ENCODE results near the gene SCNM1. TPM values are rescaled to one million over a fixed set of nuclear protein-coding genes. Genes with fewer than 3 reads are reported as not detected.
"Not testable (repeated sequence)": the region's sequence is repeated elsewhere in the genome, so short reads cannot be mapped to it uniquely, and the experiment has no call there.

Gene SCNM1
- total and polyA plus RNA-seq, 4 donors = 30.0 to 73.8 (median 41.0) TPM

DNA sequence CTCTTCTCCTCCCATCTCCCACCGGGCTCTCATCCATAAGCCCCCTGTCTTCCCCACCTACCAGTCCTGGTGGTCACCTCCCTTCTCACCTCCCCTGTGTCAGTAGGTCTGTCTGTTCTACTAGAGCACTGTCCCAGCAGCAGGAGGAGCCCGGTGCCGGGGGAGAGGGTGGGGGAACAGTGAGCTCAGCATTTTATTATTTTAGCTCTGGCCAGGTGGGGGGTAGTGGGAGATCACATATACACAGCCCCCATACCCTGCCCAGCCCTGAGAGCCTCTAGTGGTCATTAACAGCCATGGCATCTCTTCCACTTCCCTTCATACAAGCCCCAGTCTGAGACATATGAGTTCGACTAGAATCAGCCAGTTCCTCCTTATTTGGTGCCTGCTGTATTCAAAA is 9.9 kb downstream of the SCNM1 start, which contains the start of gene TMOD4:
TMOD4 (minus strand) TSS at position 119 of the 400 bp plus-strand sequence. CDS start 1,106 bp downstream, outside the sequence.
- no peak within 1 kb of the TSS for H3K27ac ChIP-seq (ENCODE audit: low read depth in 1 of 2, low read length in 1 of 2)
- H3K4me1 ChIP-seq (ENCODE audit: control insufficient read depth in 5 of 5, insufficient read depth in 5 of 5, low read length in 5 of 5) = peaks cover 0 to 6% (median 0%) of the 10 kb centered on the region in 5 donors
- H3K36me3 ChIP-seq (ENCODE audit: control insufficient read depth in 4 of 4, insufficient read depth in 4 of 4, low read length in 4 of 4) = peaks cover 17 to 40% (median 29%) of the 10 kb centered on the region in 4 donors
- WGBS, 2 donors = 55 to 60% methylated on average over 4 of the region's 4 CpGs
- H3K9ac ChIP-seq (ENCODE audit: insufficient read depth in 1 of 2, low read length in 2 of 2) = no peak within 1 kb of the TSS
- no peak within 1 kb of the TSS for H3K4me3 ChIP-seq
- ATAC-seq (ENCODE audit: insufficient read depth, low FRiP score) (no peak), DNase-seq (no peak)
- TF ChIP-seq, protein P1, sequence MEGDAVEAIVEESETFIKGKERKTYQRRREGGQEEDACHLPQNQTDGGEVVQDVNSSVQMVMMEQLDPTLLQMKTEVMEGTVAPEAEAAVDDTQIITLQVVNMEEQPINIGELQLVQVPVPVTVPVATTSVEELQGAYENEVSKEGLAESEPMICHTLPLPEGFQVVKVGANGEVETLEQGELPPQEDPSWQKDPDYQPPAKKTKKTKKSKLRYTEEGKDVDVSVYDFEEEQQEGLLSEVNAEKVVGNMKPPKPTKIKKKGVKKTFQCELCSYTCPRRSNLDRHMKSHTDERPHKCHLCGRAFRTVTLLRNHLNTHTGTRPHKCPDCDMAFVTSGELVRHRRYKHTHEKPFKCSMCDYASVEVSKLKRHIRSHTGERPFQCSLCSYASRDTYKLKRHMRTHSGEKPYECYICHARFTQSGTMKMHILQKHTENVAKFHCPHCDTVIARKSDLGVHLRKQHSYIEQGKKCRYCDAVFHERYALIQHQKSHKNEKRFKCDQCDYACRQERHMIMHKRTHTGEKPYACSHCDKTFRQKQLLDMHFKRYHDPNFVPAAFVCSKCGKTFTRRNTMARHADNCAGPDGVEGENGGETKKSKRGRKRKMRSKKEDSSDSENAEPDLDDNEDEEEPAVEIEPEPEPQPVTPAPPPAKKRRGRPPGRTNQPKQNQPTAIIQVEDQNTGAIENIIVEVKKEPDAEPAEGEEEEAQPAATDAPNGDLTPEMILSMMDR (IDR thresholded peaks at IDR 0.05; ENCODE audit: control extremely low read depth, extremely low read depth) = no peak
- no peaks in the 10 kb centered on the region for H3K9me3 ChIP-seq (ENCODE audit: control insufficient read depth in 4 of 4, insufficient read depth in 3 of 4, low read length in 3 of 4)
- H3K27me3 ChIP-seq (ENCODE audit: control insufficient read depth in 3 of 3, insufficient read depth in 3 of 3, low read length in 2 of 3) = no peaks in the 10 kb centered on the region

DNA sequence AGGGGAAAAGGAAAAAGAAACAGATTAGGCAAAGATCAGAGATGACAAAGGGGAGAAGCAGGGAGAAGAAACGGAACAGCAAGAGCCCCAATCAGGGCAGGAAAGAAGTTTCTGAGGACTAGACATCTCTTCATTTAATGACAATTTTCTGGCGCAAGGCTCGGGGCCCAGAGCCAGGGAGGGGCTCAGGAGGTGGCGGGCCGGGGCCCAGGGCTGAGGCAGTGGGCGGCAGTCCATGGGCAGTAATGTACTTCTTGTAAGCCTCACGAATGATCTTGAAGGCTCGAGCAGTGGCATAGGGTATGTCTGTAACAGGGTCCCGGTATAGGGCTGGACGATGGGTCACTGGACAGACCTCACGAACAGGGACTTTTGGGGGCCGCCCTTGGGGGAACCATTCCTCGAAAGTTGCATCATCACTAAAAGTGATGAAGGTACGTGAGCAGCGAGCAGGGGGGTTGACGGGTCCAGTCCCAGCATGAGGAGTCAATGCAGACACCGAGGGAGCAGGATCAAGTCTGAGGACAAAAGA is 10.6 kb downstream of the SCNM1 start:
- Histone ChIP-seq H3K9me3 (ENCODE audit: control insufficient read depth in 4 of 4, insufficient read depth in 3 of 4, low read length in 3 of 4) (no peaks in the 10 kb centered on the region), H3K27me3 (ENCODE audit: control insufficient read depth in 3 of 3, insufficient read depth in 3 of 3, low read length in 2 of 3) (no peaks in the 10 kb centered on the region), H3K9ac (ENCODE audit: insufficient read depth in 1 of 2, low read length in 2 of 2) (no peak overlapping the region), H3K36me3 (ENCODE audit: control insufficient read depth in 4 of 4, insufficient read depth in 4 of 4, low read length in 4 of 4) (peaks cover 11 to 44% (median 31%) of the 10 kb centered on the region in 4 donors), H3K4me3 (no peak overlapping the region), H3K4me1 (ENCODE audit: control insufficient read depth in 5 of 5, insufficient read depth in 5 of 5, low read length in 5 of 5) (peaks cover 0 to 6% (median 0%) of the 10 kb centered on the region in 5 donors), H3K27ac (ENCODE audit: low read depth in 1 of 2, low read length in 1 of 2) (no peak overlapping the region)
- TF ChIP-seq, protein P1 (IDR thresholded peaks at IDR 0.05; ENCODE audit: control extremely low read depth, extremely low read depth) = no peak
- WGBS, 2 donors = 96% methylated on average over 17 of the region's 17 CpGs
- DNase-seq (no peak), ATAC-seq (ENCODE audit: insufficient read depth, low FRiP score) (no peak)

DNA sequence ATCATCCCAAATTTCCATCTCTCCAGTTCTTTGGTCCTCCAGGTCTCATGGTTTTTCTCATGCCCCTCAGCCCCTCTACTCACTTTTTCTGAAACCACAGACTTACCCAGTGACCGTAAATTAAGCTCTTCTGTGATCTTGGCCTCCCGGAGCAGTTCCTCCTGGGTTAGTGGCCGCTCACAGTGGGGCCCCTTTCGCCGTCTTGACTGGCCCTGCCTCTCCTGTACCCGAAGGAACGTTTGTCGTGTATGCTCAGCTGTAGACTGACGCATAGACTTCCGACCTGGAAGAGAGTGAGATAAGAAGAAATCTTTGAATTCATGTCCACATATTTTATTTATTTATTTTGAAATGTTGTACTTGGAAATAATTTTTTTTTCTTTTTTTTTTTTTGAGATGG is 18.3 kb downstream of the SCNM1 start:
- no peak overlapping the region for H3K9ac ChIP-seq (ENCODE audit: insufficient read depth in 1 of 2, low read length in 2 of 2)
- H3K36me3 ChIP-seq (ENCODE audit: control insufficient read depth in 4 of 4, insufficient read depth in 4 of 4, low read length in 4 of 4) = peaks cover 12 to 34% (median 30%) of the 10 kb centered on the region in 4 donors
- WGBS, 2 donors = 96 to 99% methylated on average over 10 of the region's 10 CpGs
- H3K27me3 ChIP-seq (ENCODE audit: control insufficient read depth in 3 of 3, insufficient read depth in 3 of 3, low read length in 2 of 3) = no peaks in the 10 kb centered on the region
- H3K4me1 ChIP-seq (ENCODE audit: control insufficient read depth in 5 of 5, insufficient read depth in 5 of 5, low read length in 5 of 5) = peaks cover 1 to 12% (median 5%) of the 10 kb centered on the region in 5 donors
- no peaks in the 10 kb centered on the region for H3K9me3 ChIP-seq (ENCODE audit: control insufficient read depth in 4 of 4, insufficient read depth in 3 of 4, low read length in 3 of 4)
- H3K4me3 ChIP-seq = no peak overlapping the region
- ATAC-seq (ENCODE audit: insufficient read depth, low FRiP score) (no peak), DNase-seq (no peak)
- H3K27ac ChIP-seq (ENCODE audit: low read depth in 1 of 2, low read length in 1 of 2) = no peak overlapping the region
- TF ChIP-seq, protein P1 (IDR thresholded peaks at IDR 0.05; ENCODE audit: control extremely low read depth, extremely low read depth) = no peak

DNA sequence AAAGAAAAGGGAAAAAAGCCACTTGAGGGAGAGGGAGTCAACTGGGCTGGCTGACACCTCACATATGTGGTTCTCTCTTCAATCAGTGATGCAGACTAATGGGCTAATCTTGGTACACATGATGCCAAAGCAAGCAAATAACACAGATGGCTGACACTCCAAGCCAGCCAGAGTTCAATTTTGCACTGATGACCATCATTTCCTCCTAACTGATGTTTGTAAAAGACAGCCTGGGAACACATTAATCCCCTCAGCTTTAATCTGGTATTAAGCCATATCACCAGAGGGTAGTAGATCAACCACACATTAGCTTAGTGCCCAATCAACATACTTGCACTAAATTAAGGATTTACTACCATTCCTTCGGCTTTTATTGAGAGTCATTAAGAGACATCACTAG is 21.3 kb downstream of the SCNM1 start:
- Histone ChIP-seq H3K27me3 (ENCODE audit: control insufficient read depth in 3 of 3, insufficient read depth in 3 of 3, low read length in 2 of 3) (no peaks in the 10 kb centered on the region), H3K9me3 (ENCODE audit: control insufficient read depth in 4 of 4, insufficient read depth in 3 of 4, low read length in 3 of 4) (no peaks in the 10 kb centered on the region), H3K36me3 (ENCODE audit: control insufficient read depth in 4 of 4, insufficient read depth in 4 of 4, low read length in 4 of 4) (peaks cover 12 to 23% (median 17%) of the 10 kb centered on the region in 4 donors), H3K9ac (ENCODE audit: insufficient read depth in 1 of 2, low read length in 2 of 2) (no peak overlapping the region), H3K27ac (ENCODE audit: low read depth in 1 of 2, low read length in 1 of 2) (no peak overlapping the region), H3K4me1 (ENCODE audit: control insufficient read depth in 5 of 5, insufficient read depth in 5 of 5, low read length in 5 of 5) (peaks cover 1 to 14% (median 5%) of the 10 kb centered on the region in 5 donors), H3K4me3 (no peak overlapping the region)
- no peak for ATAC-seq (ENCODE audit: insufficient read depth, low FRiP score)
- TF ChIP-seq, protein P1 (IDR thresholded peaks at IDR 0.05; ENCODE audit: control extremely low read depth, extremely low read depth) = no peak
- WGBS, 2 donors = 92 to 96% methylated on average over 1 of the region's 1 CpG
- DNase-seq = no peak

DNA sequence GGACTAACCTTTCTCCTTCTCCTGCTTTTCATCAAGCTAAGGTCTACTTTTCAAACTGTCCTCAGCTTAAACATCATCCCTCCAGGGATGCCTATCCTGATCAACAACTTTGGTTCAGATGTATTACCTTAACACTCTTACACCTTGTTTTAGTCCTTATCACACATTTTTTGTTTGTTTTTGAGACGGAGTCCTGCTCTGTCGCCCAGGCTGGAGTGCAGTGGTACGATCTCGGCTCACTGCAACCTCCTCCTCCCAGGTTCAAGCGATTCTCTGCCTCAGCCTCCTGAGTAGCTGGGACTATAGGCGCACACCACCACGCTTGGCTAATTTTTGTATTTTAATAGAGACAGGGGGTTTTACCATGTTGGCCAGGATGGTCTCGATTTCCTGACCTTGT is 22.7 kb downstream of the SCNM1 start:
- H3K9ac ChIP-seq (ENCODE audit: insufficient read depth in 1 of 2, low read length in 2 of 2); ATAC-seq (ENCODE audit: insufficient read depth, low FRiP score); H3K27ac ChIP-seq (ENCODE audit: low read depth in 1 of 2, low read length in 1 of 2): not testable (repeated sequence)

More for the DNA sequence above, 22.7 kb downstream of the SCNM1 start:
- not testable (repeated sequence) for DNase-seq; H3K9me3 ChIP-seq (ENCODE audit: control insufficient read depth in 4 of 4, insufficient read depth in 3 of 4, low read length in 3 of 4); H3K27me3 ChIP-seq (ENCODE audit: control insufficient read depth in 3 of 3, insufficient read depth in 3 of 3, low read length in 2 of 3); H3K4me3 ChIP-seq
- WGBS, 2 donors = 71 to 84% methylated on average over 8 of the region's 8 CpGs
- peaks cover 1 to 14% (median 5%) of the 10 kb centered on the region in 5 donors for H3K4me1 ChIP-seq (ENCODE audit: control insufficient read depth in 5 of 5, insufficient read depth in 5 of 5, low read length in 5 of 5)
- peaks cover 7 to 18% (median 8%) of the 10 kb centered on the region in 4 donors for H3K36me3 ChIP-seq (ENCODE audit: control insufficient read depth in 4 of 4, insufficient read depth in 4 of 4, low read length in 4 of 4)
